HG02870 (cell line): ENCODE results near the gene MBNL2.

ENCODE experiments used
- ATAC-seq: cut with Tn5 transposase; IDR thresholded peaks from one replicate; pipeline ENCODE4 v1.9.1; 2021; ENCODE audit warnings: mild to moderate bottlenecking, moderate library complexity; ENCODE audit not compliant: unreplicated experiment

MBNL2 gene

GRCh38 chr13:97249796-97250495 is 27.8 kb downstream of the MBNL2 start:
- ATAC-seq = no peak

GRCh38 chr13:97250560-97250959 is 28.4 kb downstream of the MBNL2 start:
- ATAC-seq = no peak

- no peak for ATAC-seq
Observed at GRCh38 chr13:97252735-97253134, 30.6 kb downstream of the MBNL2 start.

- no peak for ATAC-seq
Observed at GRCh38 chr13:97253581-97254293, 31.6 kb downstream of the MBNL2 start.

- no peak for ATAC-seq
Observed at GRCh38 chr13:97254816-97255215, 32.7 kb downstream of the MBNL2 start.

GRCh38 chr13:97255515-97256021 is 33.4 kb downstream of the MBNL2 start:
- peak; percentile 43 for ATAC-seq

- no peak for ATAC-seq
Observed at GRCh38 chr13:97256343-97256783, 34.2 kb downstream of the MBNL2 start.

- no peak for ATAC-seq
Observed at GRCh38 chr13:97257228-97257755, 35.2 kb downstream of the MBNL2 start.

GRCh38 chr13:97257800-97258799 is 36.0 kb downstream of the MBNL2 start:
- peak; percentile 72 for ATAC-seq

- ATAC-seq = no peak
Observed at GRCh38 chr13:97258801-97259200, 36.7 kb downstream of the MBNL2 start.

- no peak for ATAC-seq
Observed at GRCh38 chr13:97259410-97259797, 37.3 kb downstream of the MBNL2 start.

GRCh38 chr13:97259798-97260714 is 37.9 kb downstream of the MBNL2 start:
- ATAC-seq = no peak

- peak; percentile 69 for ATAC-seq
Observed at GRCh38 chr13:97261254-97262005, 39.3 kb downstream of the MBNL2 start.

GRCh38 chr13:97262058-97262457 is 39.9 kb downstream of the MBNL2 start:
- no peak for ATAC-seq

GRCh38 chr13:97263160-97263559 is 41.0 kb downstream of the MBNL2 start:
- no peak for ATAC-seq

- ATAC-seq = no peak
Observed at GRCh38 chr13:97264663-97265062, 42.5 kb downstream of the MBNL2 start.

GRCh38 chr13:97266332-97266731 is 44.2 kb downstream of the MBNL2 start:
- ATAC-seq = no peak

- no peak for ATAC-seq
Observed at GRCh38 chr13:97266772-97267417, 44.8 kb downstream of the MBNL2 start.
